Activated naive CD4-positive, alpha-beta T cell (primary cell): Measurements from ENCODE around the gene FRAS1.
"Not testable (repeated sequence)": the region's sequence is repeated elsewhere in the genome, so short reads cannot be mapped to it uniquely, and the experiment has no call there.

ENCODE experiments used
- DNase-seq, 4 experiments: peaks; one replicate each; lab custom pipeline; 2025; lab: John Stamatoyannopoulos, UW

Gene FRAS1

DNA sequence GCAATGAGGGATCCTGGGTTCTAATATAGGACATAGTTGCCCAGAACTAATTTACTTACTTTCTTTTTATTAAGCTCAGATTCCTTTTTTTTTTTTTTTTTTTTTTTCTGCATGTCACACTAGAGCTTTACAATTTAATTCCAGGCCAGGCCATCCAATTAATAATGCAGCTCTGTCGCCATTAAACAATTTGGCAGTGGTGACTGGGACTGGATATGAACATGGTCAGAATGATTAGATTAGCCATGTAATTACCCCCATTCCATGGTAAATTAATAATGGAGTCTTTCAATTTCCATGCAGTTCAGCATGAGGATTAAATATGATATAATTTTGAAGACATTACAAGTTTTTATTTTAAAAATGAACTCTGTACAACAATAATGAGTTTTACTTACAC, 267.5 kb downstream of the FRAS1 start:
- DNase-seq = no peak

DNA sequence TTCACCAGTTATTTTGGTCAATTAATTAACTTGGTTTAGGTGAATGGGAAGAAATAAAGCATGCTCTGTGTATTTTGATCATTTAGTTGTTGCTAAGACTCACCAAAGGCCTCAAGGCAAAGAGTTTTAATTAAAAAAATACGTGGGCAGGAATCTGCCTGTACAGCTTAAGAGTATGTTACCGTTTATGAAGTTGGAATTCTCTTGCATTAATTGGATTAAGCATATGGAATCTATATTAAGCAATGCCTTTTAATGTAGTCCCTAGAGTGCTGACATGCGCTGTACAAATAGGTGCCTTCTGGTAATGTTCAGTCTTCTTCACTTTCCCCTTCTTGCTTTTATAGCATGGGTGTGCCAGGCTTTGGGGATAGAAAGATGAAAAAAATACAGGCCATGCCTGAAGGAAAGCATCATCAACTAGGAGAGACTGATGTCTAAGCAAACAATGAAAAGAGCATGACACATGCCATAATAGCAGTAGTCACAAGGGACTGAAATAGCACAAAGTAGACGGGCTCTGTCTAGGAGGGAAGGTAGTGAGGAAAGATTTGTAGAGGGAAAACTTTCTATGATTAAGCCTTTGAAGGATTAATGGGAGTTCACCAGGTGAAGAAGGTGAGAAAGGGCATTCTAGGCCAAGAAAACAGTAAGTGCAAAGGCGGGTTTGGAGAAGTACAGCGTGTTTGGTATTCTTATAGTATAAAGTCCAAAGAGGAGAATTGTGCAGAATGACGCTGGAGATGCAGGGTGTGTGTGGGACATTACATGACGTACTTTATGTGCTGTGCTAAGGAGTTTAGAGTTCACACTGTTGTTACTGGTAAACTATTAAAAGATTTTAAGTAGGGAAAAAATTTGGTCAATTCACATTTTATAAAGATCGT, 268.4 kb downstream of the FRAS1 start:
- no peak for DNase-seq

DNA sequence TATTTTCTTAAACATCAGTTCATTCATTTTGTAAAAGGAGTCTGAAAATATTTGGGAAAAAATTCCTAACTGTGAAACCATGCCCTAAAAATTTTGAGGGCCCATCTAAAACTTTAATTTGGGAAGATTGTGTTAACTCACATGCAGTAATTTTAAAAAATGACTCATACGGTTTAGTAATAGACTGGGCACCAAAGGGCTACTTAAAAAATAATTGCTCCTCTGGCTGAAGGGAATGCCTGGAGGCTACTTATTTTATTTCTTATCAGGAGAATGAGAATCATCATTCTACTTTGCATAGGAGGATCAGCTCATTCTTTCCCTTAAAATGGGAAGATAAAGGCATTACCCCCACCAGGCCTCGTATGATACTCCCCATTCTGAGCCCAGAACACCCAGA, 271.5 kb downstream of the FRAS1 start:
- DNase-seq = not testable (repeated sequence)

DNA sequence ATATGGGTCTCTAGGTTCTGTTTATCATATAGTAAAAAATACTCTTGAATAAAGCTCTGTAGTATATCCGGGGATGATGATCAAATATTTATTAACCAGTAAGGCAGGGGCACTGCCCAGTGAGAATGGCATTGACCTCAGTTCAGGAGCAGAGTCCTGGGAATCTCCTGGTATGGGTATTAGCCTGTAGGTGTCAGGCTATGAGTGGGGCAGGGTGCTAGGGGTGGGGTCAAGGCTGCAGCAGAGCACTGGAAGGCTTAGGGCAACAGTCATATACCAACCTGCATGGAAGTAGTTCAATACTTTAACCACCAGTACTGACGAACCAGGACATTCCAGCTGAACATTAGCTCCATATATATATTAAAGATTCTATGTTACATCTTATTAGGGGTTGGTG, 274.1 kb downstream of the FRAS1 start:
- DNase-seq = no peak

DNA sequence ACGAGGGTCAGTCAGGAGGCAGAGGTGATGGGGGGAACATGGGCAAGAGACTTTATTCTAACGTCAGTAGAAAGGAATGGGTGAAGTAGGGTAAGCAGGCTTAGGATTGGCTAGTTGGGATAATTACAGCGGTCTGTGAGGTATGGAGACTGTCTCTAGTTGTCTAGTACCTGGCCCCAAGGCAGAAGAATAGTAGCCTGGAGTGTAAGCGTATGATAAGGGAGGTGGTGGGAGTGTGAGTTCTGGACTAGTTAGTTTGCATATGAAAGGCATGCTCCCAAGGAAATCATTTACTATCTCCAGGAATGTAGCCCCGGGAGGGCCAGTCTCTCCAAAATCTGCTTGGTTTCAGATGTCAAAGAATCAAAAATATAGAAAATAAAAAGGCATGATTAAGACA, 274.8 kb downstream of the FRAS1 start:
- DNase-seq = no peak

DNA sequence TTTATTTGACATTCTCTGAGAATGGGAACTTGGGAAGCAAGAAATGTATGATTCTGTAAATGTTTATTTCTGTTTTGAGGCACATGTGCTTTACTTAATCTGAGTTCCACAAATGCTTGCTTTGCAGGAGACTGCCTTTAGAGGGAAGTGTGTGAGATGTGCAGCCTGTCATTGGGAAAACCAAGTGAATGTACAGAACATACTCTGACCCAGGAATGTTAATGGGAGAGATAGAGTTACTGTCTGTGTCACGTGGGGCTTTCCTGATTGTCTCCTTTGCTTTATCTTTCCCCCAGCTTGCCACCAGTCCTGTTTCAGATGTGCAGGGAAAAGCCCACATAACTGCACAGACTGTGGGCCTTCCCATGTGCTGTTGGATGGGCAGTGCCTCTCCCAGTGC, 275.9 kb downstream of the FRAS1 start:
- DNase-seq = no peak

DNA sequence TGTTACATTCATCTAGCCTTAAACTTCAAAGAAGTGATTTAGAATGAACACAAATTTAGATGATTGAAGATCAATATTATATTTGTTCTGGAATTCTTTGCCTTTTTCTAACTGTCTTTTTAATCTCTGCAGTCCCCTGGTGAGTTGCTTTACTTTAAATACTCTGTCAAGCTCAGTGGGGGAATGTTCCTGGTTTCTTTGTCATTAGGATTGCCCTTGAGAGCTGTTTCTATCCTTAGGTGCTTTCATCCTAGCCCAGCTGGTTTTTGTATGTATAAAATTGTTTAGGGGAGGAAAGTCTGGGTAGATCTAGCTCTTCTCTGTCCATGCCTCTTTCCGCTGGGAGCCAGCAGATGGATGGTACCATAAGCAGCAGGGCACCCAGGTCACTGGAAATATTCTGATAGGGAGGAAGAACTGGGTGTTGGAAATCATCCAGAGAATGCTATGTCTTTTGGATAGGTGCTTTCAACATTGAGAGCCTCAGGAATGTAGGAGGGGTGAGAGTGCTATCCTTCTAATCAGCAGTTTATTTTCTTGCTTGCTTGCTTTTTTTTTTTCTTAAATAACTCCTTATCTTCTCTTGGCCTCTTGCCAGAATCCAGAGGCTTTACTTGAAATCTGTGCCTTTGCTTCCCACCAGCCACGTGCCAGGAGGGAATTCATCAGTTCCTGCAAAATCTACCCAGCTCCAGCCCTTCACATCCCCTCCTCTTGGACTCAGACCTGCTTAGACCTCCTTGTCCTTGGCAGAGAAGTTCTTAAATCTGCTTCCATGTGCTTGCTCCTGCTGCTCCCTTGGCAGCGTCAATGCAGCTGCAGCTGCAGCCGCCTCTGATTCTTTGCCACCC, 279.2 kb downstream of the FRAS1 start:
- DNase-seq = no peak

DNA sequence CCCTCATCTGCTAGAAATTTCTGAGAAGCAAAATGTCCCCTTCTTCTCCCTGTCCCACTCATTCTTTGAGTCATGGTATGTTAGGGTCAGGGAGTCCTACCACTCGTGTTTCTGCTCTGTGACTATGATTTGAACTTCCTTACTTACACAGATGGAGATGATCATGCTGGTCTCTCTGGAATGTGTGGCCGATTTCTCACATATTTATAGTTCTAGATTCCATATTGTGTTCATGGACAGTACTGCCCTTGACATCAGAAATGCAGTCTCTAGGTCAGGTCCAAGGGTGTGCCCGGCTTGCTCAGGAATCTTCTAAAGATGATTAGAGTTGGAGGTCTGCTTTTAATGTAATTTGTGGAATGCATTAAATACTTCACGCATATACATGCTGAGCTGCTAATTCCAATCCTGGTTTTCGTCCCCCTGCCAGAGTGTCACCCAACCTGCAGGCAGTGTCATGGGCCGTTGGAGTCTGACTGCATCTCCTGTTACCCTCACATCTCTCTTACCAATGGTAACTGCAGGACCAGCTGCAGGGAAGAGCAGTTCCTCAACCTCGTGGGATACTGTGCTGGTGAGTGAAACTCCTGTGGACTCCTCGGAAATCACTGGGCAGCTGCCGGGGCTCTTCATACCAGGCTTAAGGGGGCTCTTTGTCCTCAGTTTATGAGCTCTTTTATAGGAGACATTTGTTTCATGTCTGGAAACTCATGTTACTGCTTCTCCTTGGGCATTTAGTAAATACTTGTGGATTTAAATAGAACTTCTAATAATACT, 280.3 kb downstream of the FRAS1 start:
- no peak for DNase-seq

DNA sequence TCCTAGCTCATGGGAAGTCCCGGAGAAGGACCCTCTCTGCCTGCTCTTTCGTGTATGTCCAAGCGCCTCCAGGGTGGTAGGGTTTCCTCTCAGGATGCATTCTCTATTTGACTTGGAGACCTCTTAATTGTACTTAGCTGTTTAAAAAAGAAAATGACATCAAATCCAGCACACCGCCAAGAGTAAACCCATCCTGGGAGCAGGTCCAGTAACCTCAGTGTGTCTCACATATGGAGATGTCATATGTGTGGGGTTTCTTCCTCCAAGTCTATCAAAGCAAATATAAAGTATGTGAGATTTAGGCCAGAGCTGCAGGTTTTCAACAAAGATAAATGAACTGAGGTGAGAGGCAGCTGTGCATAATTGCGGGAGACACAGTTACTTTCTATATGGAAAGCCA, 285.0 kb downstream of the FRAS1 start:
- DNase-seq = no peak

DNA sequence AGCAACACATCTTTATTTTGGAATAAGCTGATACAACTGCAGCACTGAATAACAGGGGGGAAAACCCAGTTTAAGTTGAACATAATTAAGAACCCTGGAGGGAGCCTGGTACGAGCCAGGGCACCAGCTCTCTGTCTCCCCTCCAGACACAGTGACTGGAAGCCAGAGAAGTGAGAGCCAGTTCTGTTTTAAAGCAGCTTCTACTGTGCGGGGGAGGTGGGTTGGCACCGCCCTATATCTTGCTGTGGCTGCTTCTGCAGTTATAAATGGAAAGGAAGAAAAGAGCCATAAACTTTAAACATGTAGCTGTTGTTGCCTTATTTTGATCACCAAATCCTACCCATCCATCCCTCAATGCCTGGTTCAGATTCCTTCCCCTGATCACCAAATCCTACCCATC, 286.6 kb downstream of the FRAS1 start:
- no peak for DNase-seq

DNA sequence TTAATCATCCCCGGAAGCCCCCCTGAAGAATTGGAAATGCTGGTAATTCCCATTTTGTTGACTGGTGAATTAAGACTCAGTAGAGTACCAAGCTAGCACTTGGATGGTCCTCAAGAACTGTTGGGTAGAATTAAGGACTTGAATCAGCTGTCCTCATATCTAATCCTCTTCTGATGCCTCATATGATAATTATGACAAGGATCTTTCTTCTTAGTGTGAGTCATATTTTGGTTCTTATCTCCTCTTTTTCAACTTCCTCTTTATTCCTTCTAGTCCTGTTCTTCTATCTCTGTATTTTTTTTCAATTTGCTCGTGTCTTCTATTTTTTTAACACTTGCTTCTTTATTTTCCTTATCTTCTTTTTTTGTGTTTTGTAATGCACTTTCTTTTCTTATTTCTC, 288.1 kb downstream of the FRAS1 start:
- DNase-seq = no peak

DNA sequence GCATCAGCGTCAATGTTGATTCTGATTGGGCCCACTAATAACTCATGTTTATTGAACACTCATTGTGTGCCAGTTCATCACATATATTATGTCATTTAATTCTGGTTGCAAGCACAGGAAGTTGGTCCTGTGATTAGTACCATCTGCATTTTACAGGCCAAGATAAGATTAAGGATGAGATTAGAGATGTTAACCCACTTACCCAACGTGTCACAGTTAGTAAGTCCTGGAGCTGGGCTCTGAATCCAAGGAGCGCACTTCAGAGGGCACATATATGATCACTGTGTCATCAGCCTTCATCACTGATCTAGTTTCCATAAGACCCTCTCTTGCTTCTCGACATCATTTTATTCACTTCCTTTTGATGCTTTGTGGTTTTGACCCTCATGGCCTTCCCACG, 289.1 kb downstream of the FRAS1 start:
- no peak for DNase-seq

DNA sequence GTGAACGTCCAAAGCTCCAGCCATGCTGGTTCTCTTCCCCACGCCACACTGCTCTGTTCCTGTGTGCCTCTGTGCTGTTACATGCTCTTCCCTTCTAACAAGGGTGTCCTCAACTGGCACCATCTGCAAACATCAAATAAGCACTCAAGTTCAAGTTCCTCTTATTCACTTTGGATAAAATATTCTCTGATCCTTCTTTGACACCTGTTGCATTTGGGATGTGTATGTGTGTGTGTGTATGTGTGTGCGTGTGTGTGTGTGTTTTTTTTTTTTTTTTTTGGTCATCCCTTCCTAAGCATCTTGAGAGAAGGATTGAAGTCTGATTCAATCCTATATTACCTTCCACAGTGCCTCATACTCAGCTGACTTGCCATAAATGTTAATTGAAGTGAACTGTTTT, 290.4 kb downstream of the FRAS1 start:
- DNase-seq = no peak

DNA sequence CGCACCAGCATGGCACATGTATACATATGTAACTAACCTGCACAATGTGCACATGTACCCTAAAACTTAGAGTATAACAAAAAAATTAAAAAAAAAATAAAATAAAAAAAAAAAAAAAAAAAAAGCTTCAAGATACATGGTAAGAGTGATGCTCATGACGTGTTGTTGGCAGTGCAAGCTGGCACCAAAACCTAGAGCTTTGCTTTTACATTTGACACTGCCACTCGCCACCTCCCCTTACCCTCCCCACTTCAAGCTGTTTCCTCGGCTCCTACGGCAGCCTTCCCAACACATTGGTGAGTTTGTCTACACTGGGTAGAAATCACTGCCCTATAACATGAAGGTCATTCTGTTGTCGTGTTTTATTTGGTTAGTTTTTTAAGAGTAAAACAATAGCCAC, 296.8 kb downstream of the FRAS1 start:
- DNase-seq = no peak

DNA sequence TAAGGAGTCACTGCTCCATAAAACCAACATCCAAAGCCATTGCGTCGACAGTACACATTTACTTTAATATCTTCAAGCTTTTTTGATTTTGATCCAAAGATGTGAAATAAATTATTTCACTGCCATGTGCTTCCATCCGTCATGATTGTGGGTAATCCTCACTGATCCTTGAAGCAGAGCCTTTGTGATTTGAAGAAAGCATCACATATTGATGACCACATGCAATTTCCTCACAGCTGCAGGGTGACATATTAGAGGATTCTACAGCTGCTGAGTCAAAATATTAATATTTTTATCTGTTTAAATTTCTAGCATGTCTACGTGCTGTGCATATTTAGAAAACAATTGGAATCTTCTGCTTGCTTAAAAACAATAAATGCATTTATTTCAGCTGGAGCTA, 297.7 kb downstream of the FRAS1 start:
- no peak for DNase-seq

DNA sequence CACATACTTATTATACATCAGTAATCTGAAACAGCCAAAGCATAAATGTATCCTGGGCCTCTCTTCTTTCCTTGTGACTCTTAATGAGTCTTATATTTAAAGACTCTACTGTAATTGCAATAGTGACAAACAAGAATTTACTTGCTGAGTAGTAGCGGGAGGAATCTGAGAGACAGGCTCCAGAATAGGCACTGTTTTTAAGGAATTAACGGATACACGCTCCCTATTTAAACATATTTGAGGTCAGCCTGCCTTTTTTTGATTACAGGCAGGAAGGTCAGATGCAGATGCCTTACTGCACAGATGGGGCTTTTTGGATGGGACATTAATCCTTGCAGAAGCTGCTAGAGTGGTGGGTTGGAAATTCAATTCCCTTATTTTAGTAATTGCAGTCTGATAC, 298.2 kb downstream of the FRAS1 start:
- no peak for DNase-seq

DNA sequence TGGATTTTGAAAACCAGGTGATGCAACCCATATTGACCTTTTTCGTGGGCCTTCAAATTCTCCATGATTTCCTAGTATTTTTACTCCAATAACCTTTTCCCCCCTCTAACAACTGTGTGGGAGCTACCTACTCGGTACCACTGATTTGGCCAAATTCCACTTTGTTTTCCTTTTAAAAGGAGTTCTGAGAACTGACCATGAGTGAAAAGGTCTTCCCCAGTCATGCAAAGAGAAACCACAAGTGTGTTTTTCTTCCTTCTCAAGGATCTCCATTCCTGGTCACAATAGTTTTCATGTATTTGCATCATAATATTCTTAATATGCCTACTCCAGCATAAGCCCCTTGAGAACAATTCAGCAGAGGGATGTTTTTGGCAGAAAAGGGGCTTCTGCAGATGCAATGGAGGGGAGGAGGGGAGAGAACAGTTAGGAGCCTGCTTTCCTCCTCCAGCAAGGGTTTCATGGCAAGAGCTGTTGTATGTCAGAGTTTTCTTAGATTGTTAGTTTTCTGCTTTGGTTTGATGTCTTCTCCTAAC, 299.2 kb downstream of the FRAS1 start:
- DNase-seq = no peak

DNA sequence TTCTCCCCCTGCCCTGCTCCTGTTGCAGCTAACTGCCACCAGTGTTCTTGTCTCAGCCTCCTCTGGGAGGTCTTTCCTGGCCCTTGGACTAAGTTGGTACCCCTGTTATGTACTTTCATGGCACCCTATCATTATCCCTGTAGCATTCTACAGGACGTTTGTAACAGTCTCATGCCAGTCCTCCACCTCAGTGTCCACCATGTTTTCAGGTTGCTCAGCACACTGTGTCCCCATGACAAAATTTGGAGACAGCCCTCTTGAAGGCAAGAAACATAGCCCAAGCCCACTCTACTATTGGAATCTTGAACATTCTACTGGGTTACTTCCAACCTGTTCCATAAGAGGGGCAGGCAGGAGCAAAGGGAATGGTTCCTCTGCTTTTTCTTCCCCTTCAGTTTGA, 300.0 kb downstream of the FRAS1 start:
- no peak for DNase-seq

DNA sequence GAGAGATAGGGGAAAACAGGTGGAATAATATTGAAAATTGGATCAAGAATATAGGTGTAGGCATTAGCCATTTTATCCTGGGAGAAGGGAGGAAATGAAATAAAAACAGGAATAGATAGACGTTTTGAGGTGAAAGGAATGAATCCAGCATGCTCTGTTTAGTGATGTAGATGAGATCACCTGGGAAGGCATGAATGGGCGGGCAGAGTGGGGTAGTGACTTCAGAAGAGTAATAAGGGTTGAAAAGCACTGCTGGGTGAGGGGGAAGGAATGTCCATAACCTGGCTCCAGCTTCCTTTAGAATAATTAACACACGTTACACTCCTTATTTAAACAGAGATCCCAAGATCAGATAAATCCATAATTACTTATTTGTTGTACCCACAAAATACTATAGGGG, 303.3 kb downstream of the FRAS1 start:
- no peak for DNase-seq

DNA sequence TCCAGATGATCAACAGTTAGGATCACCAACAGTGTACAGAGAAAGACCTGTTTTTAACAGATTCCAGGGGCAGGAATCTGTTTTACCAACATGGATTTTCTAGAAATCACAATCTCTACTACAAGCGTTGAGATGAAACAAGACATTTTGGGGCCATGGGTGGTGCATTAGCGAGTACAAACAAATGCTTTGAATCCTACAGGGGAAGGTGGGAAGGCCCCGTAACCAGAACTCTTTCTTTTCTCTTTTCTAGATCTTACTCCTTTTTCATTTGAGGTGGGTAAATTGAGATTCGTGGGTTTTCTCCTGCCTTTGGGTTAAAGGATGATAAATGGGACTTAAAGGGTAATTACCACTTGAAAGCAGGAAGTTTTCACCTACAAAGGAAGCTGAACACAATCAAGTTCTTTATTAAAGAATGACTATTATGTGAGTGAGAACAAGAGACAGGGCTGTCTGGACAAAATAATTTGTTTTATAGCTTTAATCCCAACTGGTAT, 304.5 kb downstream of the FRAS1 start:
- no peak for DNase-seq

DNA sequence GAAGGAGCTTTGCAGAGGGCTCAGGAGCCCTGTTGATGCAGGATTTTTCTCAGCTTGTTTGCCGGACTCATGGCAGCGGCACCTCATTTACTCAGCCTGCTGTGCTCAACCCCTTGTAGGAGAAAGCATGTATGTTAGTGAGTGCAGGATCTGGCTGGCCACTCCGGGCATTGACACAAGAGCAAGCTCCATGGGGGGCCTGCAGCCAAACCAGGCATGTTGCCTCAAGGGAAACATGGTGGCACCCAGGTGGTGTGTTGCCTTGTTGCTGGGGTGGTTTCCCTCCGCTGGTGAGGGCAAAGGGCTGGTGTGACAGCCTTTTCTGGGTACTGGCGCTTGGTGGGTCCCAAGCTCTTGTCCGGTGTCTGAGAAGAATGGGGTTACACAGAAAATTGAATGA, 305.2 kb downstream of the FRAS1 start:
- no peak for DNase-seq

DNA sequence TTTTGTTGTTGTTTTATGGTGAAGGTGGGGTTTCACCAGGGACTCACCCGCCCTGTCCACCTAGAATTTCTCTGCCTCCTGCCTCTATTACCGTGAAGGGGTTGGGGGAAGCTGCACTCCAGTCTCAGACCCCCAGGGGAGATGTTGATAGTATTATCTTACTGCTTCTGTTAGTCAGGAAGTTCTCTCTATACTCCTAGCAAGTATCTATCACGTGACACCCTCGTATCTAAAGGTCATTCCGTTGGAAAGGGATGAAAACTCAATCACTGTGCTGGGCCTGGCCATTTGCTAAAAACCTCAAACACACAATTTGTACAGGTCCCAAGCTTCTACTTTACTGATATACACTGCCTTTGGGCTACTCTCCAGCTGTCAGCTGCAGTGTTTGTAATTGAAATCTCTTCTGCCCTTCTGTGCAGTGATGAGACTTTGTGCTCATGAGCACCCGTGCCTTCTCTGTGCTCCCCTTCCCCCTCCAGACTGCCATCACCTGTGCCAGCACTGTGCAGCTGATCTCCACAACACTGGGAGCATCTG, 306.0 kb downstream of the FRAS1 start:
- no peak for DNase-seq
